Gastrocnemius medialis (tissue), 4 donors: Measurements from ENCODE around the gene COL1A2.

ENCODE experiments used
- CTCF ChIP-seq, 5 experiments: fragments of 450-650 bp in 3 of 5; fragments of 200-600 bp in 2 of 5; sonication (generic) in 2 of 5; IDR thresholded peaks in 4 of 5; conservative IDR thresholded peaks in 1 of 5; 1 replicate in 4 of 5; 2 replicates in 1 of 5; pipeline ENCODE4 v1.5.1; 2016 to 2019; ENCODE audit warnings: antibody characterized with exemption in 5 of 5, mild to moderate bottlenecking in 3 of 5, moderate library complexity in 3 of 5
- POLR2A ChIP-seq, 2 donors: fragments of 450-650 bp; IDR thresholded peaks; one replicate each; pipeline ENCODE4 v1.6.1; 2017; ENCODE audit warnings: antibody characterized with exemption in 2 of 2, mild to moderate bottlenecking in 2 of 2, moderate library complexity in 2 of 2

GRCh38 chr7:94449151-94449725 lies 54.5 kb downstream of the COL1A2 start:
- TF ChIP-seq CTCF (IDR thresholded peaks at IDR 0.05 in 4 of 5, conservative IDR thresholded peaks at IDR 0.05 in 1 of 5) = peak in 4 of 5 experiments; percentile 37 to 60 (median 56)
- TF ChIP-seq POLR2A (IDR thresholded peaks at IDR 0.05) = no peak
